ENCODE results near the gene SENP5.

GRCh38 chr3:196915375-196915774 lies 47.7 kb downstream of the SENP5 start:
- TF ChIP-seq EZH2 (IDR thresholded peaks at IDR 0.05; ENCODE audit: low read depth, low read length, severe bottlenecking) = no peak
- no peak for TF ChIP-seq CTCF (IDR thresholded peaks at IDR 0.05; ENCODE audit: control extremely low read depth in 1 of 3, insufficient read depth in 1 of 3, low read depth in 1 of 3, low read length in 3 of 3)
- no peak for TF ChIP-seq EP300 (IDR thresholded peaks at IDR 0.05; ENCODE audit: borderline replicate concordance in 1 of 2, low read depth in 2 of 2, low read length in 2 of 2)
- no peak for TF ChIP-seq JUN (IDR thresholded peaks at IDR 0.05; ENCODE audit: low read depth, low read length)
- no peak for TF ChIP-seq POU5F1 (IDR thresholded peaks at IDR 0.05; ENCODE audit: low read depth, low read length)
- TF ChIP-seq YY1 (IDR thresholded peaks at IDR 0.05; ENCODE audit: low read depth, low read length) = no peak
- no peak for TF ChIP-seq BACH1 (IDR thresholded peaks at IDR 0.05; ENCODE audit: low read length)
- TF ChIP-seq GABPA (IDR thresholded peaks at IDR 0.05; ENCODE audit: borderline replicate concordance, insufficient read depth, low read length) = no peak
- TF ChIP-seq MAFK (IDR thresholded peaks at IDR 0.05; ENCODE audit: low read depth, low read length) = no peak
- TF ChIP-seq E2F6 (IDR thresholded peaks at IDR 0.05) = no peak
- no peak for TF ChIP-seq SRF (IDR thresholded peaks at IDR 0.05; ENCODE audit: low read depth, low read length)
